WERI-Rb-1 (cell line): ENCODE measurements around the gene GFRA1.
A peak's percentile ranks its signal among the peaks of the same experiment; 100 is the strongest.

Source experiments
- DNase-seq: peaks from one replicate; pipeline ENCODE4 v3.0.0-alpha.2; 2020
- H3K27ac ChIP-seq: fragments of 250-450 bp; sonication (Bioruptor Pico); 2 replicates; pipeline ENCODE4 v1.5.1; 2020; ENCODE audit warnings: mild to moderate bottlenecking, moderate library complexity
- H3K27me3 ChIP-seq: fragments of 250-450 bp; sonication (Bioruptor Pico); 2 replicates; pipeline ENCODE4 v1.5.1; 2021; ENCODE audit warnings: mild to moderate bottlenecking, low read depth, moderate library complexity; ENCODE audit not compliant: insufficient read depth, severe bottlenecking
- H3K36me3 ChIP-seq: fragments of 250-450 bp; sonication (Bioruptor Pico); 2 replicates; pipeline ENCODE4 v1.5.1; 2020; ENCODE audit warnings: mild to moderate bottlenecking, moderate library complexity
- H3K4me3 ChIP-seq: 2 replicates; pipeline ENCODE4 v1.5.1; 2011; ENCODE audit warnings: low read depth, mild to moderate bottlenecking, control low read depth, low read length
- H3K9me3 ChIP-seq: fragments of 250-450 bp; sonication (Bioruptor Pico); 2 replicates; pipeline ENCODE4 v1.5.1; 2021; ENCODE audit warnings: mild to moderate bottlenecking, moderate library complexity; ENCODE audit not compliant: severe bottlenecking
- CTCF ChIP-seq: IDR thresholded peaks from 2 replicates; pipeline ENCODE4 v1.5.1; 2011; ENCODE audit warnings: low read depth, mild to moderate bottlenecking, control low read depth, inconsistent platforms, low read length

Gene GFRA1

GRCh38 chr10:116083226-116083762, 189.7 kb downstream of the GFRA1 start:
- H3K27ac ChIP-seq = no peak overlapping the region
- no peak overlapping the region for H3K4me3 ChIP-seq
- no peaks in the 10 kb centered on the region for H3K36me3 ChIP-seq
- H3K27me3 ChIP-seq = no peaks in the 10 kb centered on the region
- no peak for TF ChIP-seq CTCF
- no peak for DNase-seq
- no peaks in the 10 kb centered on the region for H3K9me3 ChIP-seq

GRCh38 chr10:116082762-116083161, 190.2 kb downstream of the GFRA1 start:
- no peak for DNase-seq
- no peaks in the 10 kb centered on the region for H3K27me3 ChIP-seq
- H3K27ac ChIP-seq = no peak overlapping the region
- H3K9me3 ChIP-seq = no peaks in the 10 kb centered on the region
- no peaks in the 10 kb centered on the region for H3K36me3 ChIP-seq
- H3K4me3 ChIP-seq = no peak overlapping the region
- no peak for TF ChIP-seq CTCF

GRCh38 chr10:116082206-116082605, 190.8 kb downstream of the GFRA1 start:
- no peaks in the 10 kb centered on the region for H3K27me3 ChIP-seq
- no peak overlapping the region for H3K4me3 ChIP-seq
- no peak overlapping the region for H3K27ac ChIP-seq
- TF ChIP-seq CTCF = no peak
- H3K36me3 ChIP-seq = no peaks in the 10 kb centered on the region
- DNase-seq = no peak
- no peaks in the 10 kb centered on the region for H3K9me3 ChIP-seq

GRCh38 chr10:116080553-116080952, 192.5 kb downstream of the GFRA1 start:
- Histone ChIP-seq H3K36me3 (no peaks in the 10 kb centered on the region), H3K9me3 (no peaks in the 10 kb centered on the region), H3K27me3 (no peaks in the 10 kb centered on the region), H3K27ac (no peak overlapping the region), H3K4me3 (no peak overlapping the region)
- no peak for TF ChIP-seq CTCF
- DNase-seq = no peak

GRCh38 chr10:116079355-116079754, 193.7 kb downstream of the GFRA1 start:
- Histone ChIP-seq H3K36me3 (no peaks in the 10 kb centered on the region), H3K27me3 (no peaks in the 10 kb centered on the region), H3K27ac (no peak overlapping the region), H3K9me3 (no peaks in the 10 kb centered on the region), H3K4me3 (no peak overlapping the region)
- no peak for DNase-seq
- peak; percentile 38; the same call in 1 of the 2 replicates for TF ChIP-seq CTCF

GRCh38 chr10:116076621-116077020, 196.4 kb downstream of the GFRA1 start:
- no peak for TF ChIP-seq CTCF
- H3K27ac ChIP-seq = no peak overlapping the region
- H3K4me3 ChIP-seq = no peak overlapping the region
- no peaks in the 10 kb centered on the region for H3K36me3 ChIP-seq
- H3K27me3 ChIP-seq = no peaks in the 10 kb centered on the region
- no peaks in the 10 kb centered on the region for H3K9me3 ChIP-seq
- DNase-seq = no peak
